IMR-90 (cell line): ENCODE data around the gene ALDH6A1. TPM values are rescaled to one million over a fixed set of nuclear protein-coding genes. Genes with fewer than 3 reads are reported as not detected.

ENCODE experiments used
- ATAC-seq: fragments of 200-7000 bp; cut with Tn5 transposase; 2 replicates; pipeline ENCODE4 v1.9.1; 2020; ENCODE audit warnings: low read depth, mild to moderate bottlenecking, moderate library complexity
- BruUV-seq: library from RNA; stranded (reverse); fragments of 400-500 nt; replicated peaks from 2 replicates; lab custom pipeline; 2021; lab: Mats Ljungman, UMichigan
- CTCF ChIA-PET: fragments of 300-600 bp; formaldehyde crosslinking; extraction: SDS; loops from one replicate; lab custom pipeline; 2021; ENCODE audit warnings: antibody characterized with exemption; lab: Yijun Ruan, JAX
- POLR2A ChIA-PET: fragments of 300-600 bp; sonication (Branson Sonifier 250); formaldehyde crosslinking; loops from one replicate; lab custom pipeline; 2022; ENCODE audit warnings: antibody characterized with exemption; ENCODE audit not compliant: unreplicated experiment; lab: Charles Lee
- DNase-seq: peaks from one replicate; pipeline ENCODE4 v3.0.0; 2013
- H2AFZ ChIP-seq: replicated peaks from 2 replicates; pipeline ENCODE3; 2013; ENCODE audit warnings: low read length, mild to moderate bottlenecking; ENCODE audit not compliant: poor library complexity
- H2AK5ac ChIP-seq: 2 replicates; pipeline ENCODE4 v1.6.1; 2013; ENCODE audit warnings: low read depth, low read length, inconsistent platforms
- H2AK9ac ChIP-seq: replicated peaks from 2 replicates; pipeline ENCODE3; 2013; ENCODE audit warnings: mild to moderate bottlenecking, low read depth, low read length, moderate library complexity; ENCODE audit not compliant: poor library complexity
- H2BK120ac ChIP-seq: 2 replicates; pipeline ENCODE4 v1.6.1; 2013; ENCODE audit warnings: low read depth, low read length, inconsistent platforms
- H2BK15ac ChIP-seq: 3 replicates; pipeline ENCODE4 v1.6.1; 2013; ENCODE audit warnings: low read depth, low read length, inconsistent platforms
- H2BK20ac ChIP-seq: 2 replicates; pipeline ENCODE4 v1.6.1; 2013; ENCODE audit warnings: low read depth, mild to moderate bottlenecking, inconsistent platforms, low read length, moderate library complexity
- H2BK5ac ChIP-seq: 2 replicates; pipeline ENCODE4 v1.6.1; 2013; ENCODE audit warnings: mild to moderate bottlenecking, low read depth, low read length, inconsistent platforms; ENCODE audit not compliant: poor library complexity, severe bottlenecking
- H3K14ac ChIP-seq: replicated peaks from 2 replicates; pipeline ENCODE4 v1.6.1; 2013; ENCODE audit warnings: low read depth, low read length, inconsistent platforms
- H3K18ac ChIP-seq: 2 replicates; pipeline ENCODE4 v1.6.1; 2013; ENCODE audit warnings: low read depth, low read length, control low read depth
- H3K23ac ChIP-seq: 2 replicates; pipeline ENCODE4 v1.6.1; 2013; ENCODE audit warnings: low read depth, low read length, inconsistent platforms
- H3K27ac ChIP-seq: 2 replicates; pipeline ENCODE4 v1.5.1; 2013; ENCODE audit warnings: mild to moderate bottlenecking, control low read depth, low read length; ENCODE audit not compliant: insufficient read depth
- H3K27me3 ChIP-seq: 2 replicates; pipeline ENCODE4 v1.6.1; 2013; ENCODE audit warnings: low read length; ENCODE audit not compliant: control insufficient read depth, insufficient read depth
- H3K36me3 ChIP-seq: 2 replicates; pipeline ENCODE4 v1.6.1; 2013; ENCODE audit warnings: low read length, mixed read lengths; ENCODE audit not compliant: control insufficient read depth, insufficient read depth
- H3K4ac ChIP-seq: 2 replicates; pipeline ENCODE4 v1.6.1; 2013; ENCODE audit warnings: low read depth, low read length, inconsistent platforms
- H3K4me1 ChIP-seq: 2 replicates; pipeline ENCODE4 v1.6.1; 2013; ENCODE audit warnings: low read length, mixed read lengths; ENCODE audit not compliant: control insufficient read depth, insufficient read depth
- H3K4me2 ChIP-seq: 2 replicates; pipeline ENCODE4 v1.6.1; 2013; ENCODE audit warnings: low read depth, mild to moderate bottlenecking, control low read depth, low read length, moderate library complexity
- H3K4me3 ChIP-seq: 2 replicates; pipeline ENCODE4 v1.5.1; 2013; ENCODE audit warnings: low read depth, mild to moderate bottlenecking, control low read depth, low read length, moderate library complexity; ENCODE audit not compliant: insufficient read depth
- H3K56ac ChIP-seq: 2 replicates; pipeline ENCODE4 v1.6.1; 2013; ENCODE audit warnings: low read length, inconsistent platforms; ENCODE audit not compliant: insufficient read depth; ENCODE audit errors: extremely low read depth
- H3K79me1 ChIP-seq, 2 experiments: 2 replicates each; pipeline ENCODE4 v1.6.1; 2013; ENCODE audit warnings: low read length in 2 of 2, inconsistent platforms in 1 of 2, low read depth in 1 of 2
- H3K9ac ChIP-seq: 2 replicates; pipeline ENCODE4 v1.6.1; 2013; ENCODE audit warnings: low read depth, low read length, control low read depth
- H3K9me1 ChIP-seq: 2 replicates; pipeline ENCODE4 v1.6.1; 2013; ENCODE audit warnings: low read length, inconsistent platforms; ENCODE audit not compliant: insufficient read depth
- H3K9me3 ChIP-seq: 2 replicates; pipeline ENCODE4 v1.6.1; 2013; ENCODE audit warnings: low read length; ENCODE audit not compliant: control insufficient read depth, insufficient read depth
- H4K20me1 ChIP-seq: 2 replicates; pipeline ENCODE4 v1.6.1; 2013; ENCODE audit warnings: low read length, inconsistent platforms; ENCODE audit not compliant: insufficient read depth
- H4K5ac ChIP-seq: 2 replicates; pipeline ENCODE4 v1.6.1; 2013; ENCODE audit warnings: mild to moderate bottlenecking, low read depth, low read length, control low read depth
- H4K8ac ChIP-seq, 2 experiments: 2 replicates each; pipeline ENCODE4 v1.6.1; 2013; ENCODE audit warnings: low read depth in 2 of 2, low read length in 2 of 2, control low read depth in 1 of 2, inconsistent platforms in 1 of 2
- H4K91ac ChIP-seq: 2 replicates; pipeline ENCODE4 v1.6.1; 2013; ENCODE audit warnings: low read depth, low read length, inconsistent platforms; ENCODE audit not compliant: insufficient read depth
- MAZ ChIP-seq: IDR thresholded peaks from 2 replicates; pipeline ENCODE4 v1.6.1; 2012; ENCODE audit warnings: low read depth, mild to moderate bottlenecking, low read length, improper control_type of control experiment, moderate library complexity, borderline replicate concordance
- MXI1 ChIP-seq: IDR thresholded peaks from 2 replicates; pipeline ENCODE4 v1.6.1; 2012; ENCODE audit warnings: low read depth, mild to moderate bottlenecking, low read length, moderate library complexity, borderline replicate concordance
- POLR2A ChIP-seq: IDR thresholded peaks from 2 replicates; pipeline ENCODE4 v1.6.1; 2012; ENCODE audit warnings: mild to moderate bottlenecking, low read depth, low read length
- WGBS, 2 experiments: methylation state at CpG; one replicate each; pipeline versions ENCODE4 v1.1.5 to v1.1.7; 2013; ENCODE audit warnings: missing lambda C conversion rate in 2 of 2; ENCODE audit not compliant: insufficient read length in 1 of 2; ENCODE audit errors: extremely low coverage in 2 of 2; 5-methylcytosine and 5-hydroxymethylcytosine counted together
- dilution Hi-C: fragments of 300-500 bp; cut with HindIII; formaldehyde crosslinking; loops from one replicate; pipeline ENCODE4 v1.14.3; 2018; ENCODE audit warnings: low sequenced_read_pairs; ENCODE audit not compliant: unreplicated experiment
- in situ Hi-C: fragments of 300-500 bp; cut with MboI; formaldehyde crosslinking; loops from 3 replicates; pipeline ENCODE4 v1.14.3; 2019; ENCODE audit warnings: low sequenced_read_pairs, inconsistent platforms, mixed read lengths
- intact Hi-C: fragments of 100-400 bp; cut with micrococcal nuclease; formaldehyde crosslinking; loops from 2 replicates; pipeline ENCODE4 v1.10.0; 2022
- polyA plus RNA-seq, 3 experiments: library from polyadenylated mRNA; depleted of rRNA; stranded (reverse); fragments of >200 nt; gene quantifications; 2 replicates each; pipeline ENCODE4 v1.2.3, GENCODE V29; 2012; ENCODE audit warnings: low replicate concordance in 1 of 3
- total RNA-seq: library from RNA; depleted of rRNA; stranded (reverse); fragments of >200 nt; gene quantifications from 2 replicates; pipeline ENCODE4 v1.2.3, GENCODE V29; 2012; rRNA removed

The ALDH6A1 gene
- total and polyA plus RNA-seq, 2 of the 4 experiments (the other 2 are of a cell fraction) = 6.0 to 15.1 TPM

DNA sequence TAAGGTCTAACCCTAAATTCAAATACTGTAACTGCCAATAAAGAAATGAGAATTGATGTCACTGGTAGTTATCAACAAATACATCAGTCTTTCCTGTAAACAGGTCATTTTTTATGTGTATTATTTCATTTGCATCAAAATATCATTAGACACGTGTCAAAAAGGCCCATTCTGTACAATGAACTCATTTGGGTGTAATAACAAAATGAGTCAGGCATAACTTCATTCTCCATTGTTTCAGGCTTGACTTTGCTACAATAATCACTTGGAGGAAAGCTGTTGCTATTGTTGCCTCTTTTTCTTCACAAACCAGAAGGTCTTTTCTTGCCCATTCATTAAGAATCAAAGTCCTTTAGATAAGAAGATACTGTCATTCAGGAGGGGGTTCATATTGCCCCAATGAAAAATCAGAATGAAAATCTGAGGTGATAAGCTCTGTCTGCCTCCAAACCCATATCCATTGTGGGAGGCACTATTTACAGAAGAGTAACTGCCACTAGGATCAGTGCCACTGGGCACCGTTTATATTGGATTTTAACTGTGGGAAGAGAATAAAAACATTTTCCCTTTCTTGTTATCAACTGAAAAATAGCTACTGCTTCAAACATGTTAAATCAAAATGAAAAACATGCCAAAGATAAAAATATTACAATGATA, 75.3 kb downstream of the ALDH6A1 start:
- dilution Hi-C loops = no loop called here
- H3K9me3 ChIP-seq = no peaks in the 10 kb centered on the region
- no peak overlapping the region for H4K8ac ChIP-seq
- no peak overlapping the region for H3K4me3 ChIP-seq
- H3K23ac ChIP-seq = no peak overlapping the region
- no peak overlapping the region for H3K14ac ChIP-seq
- H2AK9ac ChIP-seq = no peak overlapping the region
- no peak overlapping the region for H3K4me2 ChIP-seq
- 100% methylated on average over 1 of the region's 2 CpGs; no CpG with 5 or more reads in 1 of the 2 experiments for WGBS, 2 experiments
- CTCF ChIA-PET = interaction anchor here (0.7 kb wide), 1 partner anchor 48 kb away, joined by 5 read pairs; no protein-coding TSS in a partner anchor
- H3K9ac ChIP-seq = no peak overlapping the region
- no peak overlapping the region for H3K18ac ChIP-seq
- TF ChIP-seq POLR2A (no peak), MXI1 (no peak), MAZ (no peak)
- no peak for ATAC-seq
- no peaks in the 10 kb centered on the region for H3K27me3 ChIP-seq
- no peak overlapping the region for H3K56ac ChIP-seq
- peaks cover 17% of the 10 kb centered on the region for H3K36me3 ChIP-seq
- POLR2A ChIA-PET = no interaction called here
- H3K27ac ChIP-seq = no peak overlapping the region
- H2AFZ ChIP-seq = no peak overlapping the region
- no peak overlapping the region for H2BK15ac ChIP-seq
- H2BK5ac ChIP-seq = no peak overlapping the region
- no peaks in the 10 kb centered on the region for H3K9me1 ChIP-seq
- in situ Hi-C loops = no loop called here
- no peak overlapping the region for H2AK5ac ChIP-seq
- H3K4ac ChIP-seq = no peak overlapping the region
- no peak for DNase-seq
- H4K5ac ChIP-seq = no peak overlapping the region
- no TSS peak for BruUV-seq
- no peaks in the 10 kb centered on the region for H3K79me1 ChIP-seq
- no peak overlapping the region for H2BK20ac ChIP-seq
- no peak overlapping the region for H4K91ac ChIP-seq
- intact Hi-C loops = no loop called here
- H2BK120ac ChIP-seq = no peak overlapping the region
- H4K20me1 ChIP-seq = no peaks in the 10 kb centered on the region
- no peaks in the 10 kb centered on the region for H3K4me1 ChIP-seq

Other genes with a start within 250 kb of the ALDH6A1 start
- 1.3 and 2.8 TPM in 2 replicates for gene PTGR2, start 232.6 kb downstream of the ALDH6A1 start, total RNA-seq
- 2.0 and 3.2 TPM in 2 replicates for gene PTGR2, start 232.6 kb downstream of the ALDH6A1 start, polyA plus RNA-seq (2012; rRNA removed)
- gene ZNF410, start 197.6 kb downstream of the ALDH6A1 start, total RNA-seq = 73.9 and 89.1 TPM in 2 replicates
- 22.3 and 27.9 TPM in 2 replicates for gene ZNF410, start 197.6 kb downstream of the ALDH6A1 start, polyA plus RNA-seq (2012; rRNA removed)
- 2.5 and 2.8 TPM in 2 replicates for gene FAM161B, start 134.4 kb downstream of the ALDH6A1 start, total RNA-seq
- 1.8 and 1.9 TPM in 2 replicates for gene FAM161B, start 134.4 kb downstream of the ALDH6A1 start, polyA plus RNA-seq (2012; rRNA removed)
- 16.1 and 21.0 TPM in 2 replicates for gene COQ6, start 134.2 kb downstream of the ALDH6A1 start, total RNA-seq
- gene COQ6, start 134.2 kb downstream of the ALDH6A1 start, polyA plus RNA-seq (2012; rRNA removed) = 25.7 and 28.6 TPM in 2 replicates
- 6.4 and 8.1 TPM in 2 replicates for gene ENTPD5, start 65.2 kb downstream of the ALDH6A1 start, total RNA-seq
- 5.8 and 7.3 TPM in 2 replicates for gene ENTPD5, start 65.2 kb downstream of the ALDH6A1 start, polyA plus RNA-seq (2012; rRNA removed)
- 1.6 and 1.7 TPM in 2 replicates for gene BBOF1, start 65.1 kb downstream of the ALDH6A1 start, total RNA-seq
- gene BBOF1, start 65.1 kb downstream of the ALDH6A1 start, polyA plus RNA-seq (2012; rRNA removed) = 0.95 and 1.6 TPM in 2 replicates
- gene LIN52, start 503 bp upstream of the ALDH6A1 start, total RNA-seq = 8.3 and 11.5 TPM in 2 replicates
- 5.5 and 6.1 TPM in 2 replicates for gene LIN52, start 503 bp upstream of the ALDH6A1 start, polyA plus RNA-seq (2012; rRNA removed)
- not detected in 2 replicates for gene VSX2, start 155.0 kb upstream of the ALDH6A1 start, total RNA-seq
- not detected in 2 replicates for gene VSX2, start 155.0 kb upstream of the ALDH6A1 start, polyA plus RNA-seq (2012; rRNA removed)
- gene ABCD4, start 218.5 kb upstream of the ALDH6A1 start, total RNA-seq = 8.9 and 12.2 TPM in 2 replicates
- 16.6 and 20.4 TPM in 2 replicates for gene ABCD4, start 218.5 kb upstream of the ALDH6A1 start, polyA plus RNA-seq (2012; rRNA removed)